H9 (cell line): ENCODE data around the gene RERE. TPM values are rescaled to one million over a fixed set of nuclear protein-coding genes. Genes with fewer than 3 reads are reported as not detected.

Experiments used
- DNase-seq: peaks from one replicate; pipeline ENCODE4 v3.0.0-alpha.2; 2017
- H2AFZ ChIP-seq: one replicate; pipeline ENCODE4 v1.6.1; 2013; ENCODE audit warnings: mild to moderate bottlenecking, low read length, control low read depth, moderate library complexity
- H2AK5ac ChIP-seq: 2 replicates; pipeline ENCODE4 v1.6.1; 2013; ENCODE audit warnings: low read length, control low read depth, mixed read lengths; ENCODE audit not compliant: insufficient read length
- H2BK120ac ChIP-seq: one replicate; pipeline ENCODE4 v1.6.1; 2013; ENCODE audit warnings: low read depth, mild to moderate bottlenecking, low read length, control low read depth, inconsistent platforms; ENCODE audit not compliant: poor library complexity, severe bottlenecking
- H2BK12ac ChIP-seq: 2 replicates; pipeline ENCODE4 v1.6.1; 2013; ENCODE audit warnings: low read length, control low read depth, mixed read lengths, low read depth; ENCODE audit not compliant: insufficient read length
- H2BK15ac ChIP-seq: 2 replicates; pipeline ENCODE4 v1.6.1; 2013; ENCODE audit warnings: low read depth, low read length, control low read depth
- H2BK20ac ChIP-seq: one replicate; pipeline ENCODE4 v1.6.1; 2013; ENCODE audit warnings: low read depth, mild to moderate bottlenecking, low read length, control low read depth, inconsistent platforms; ENCODE audit not compliant: poor library complexity, severe bottlenecking
- H2BK5ac ChIP-seq: 2 replicates; pipeline ENCODE4 v1.6.1; 2013; ENCODE audit warnings: low read length, control low read depth, mixed read lengths; ENCODE audit not compliant: insufficient read length
- H3K14ac ChIP-seq: 2 replicates; pipeline ENCODE4 v1.6.1; 2013; ENCODE audit warnings: low read length, control low read depth; ENCODE audit not compliant: insufficient read depth
- H3K18ac ChIP-seq: 2 replicates; pipeline ENCODE4 v1.6.1; 2013; ENCODE audit warnings: low read depth, mild to moderate bottlenecking, mixed read lengths, low read length, control low read depth; ENCODE audit not compliant: insufficient read length
- H3K23ac ChIP-seq: 2 replicates; pipeline ENCODE4 v1.6.1; 2013; ENCODE audit warnings: low read length, control low read depth, mixed read lengths, low read depth; ENCODE audit not compliant: insufficient read length
- H3K23me2 ChIP-seq: 2 replicates; pipeline ENCODE4 v1.6.1; 2013; ENCODE audit warnings: low read depth, mild to moderate bottlenecking, mixed read lengths, low read length, control low read depth; ENCODE audit not compliant: insufficient read length, poor library complexity, severe bottlenecking
- H3K27ac ChIP-seq: 2 replicates; pipeline ENCODE4 v1.5.1; 2013; ENCODE audit warnings: low read length, control low read depth, mixed read lengths, low read depth; ENCODE audit not compliant: insufficient read length
- H3K27me3 ChIP-seq: 2 replicates; pipeline ENCODE4 v1.6.1; 2013; ENCODE audit warnings: low read length, control low read depth, inconsistent platforms; ENCODE audit not compliant: insufficient read depth
- H3K4ac ChIP-seq: 2 replicates; pipeline ENCODE4 v1.6.1; 2013; ENCODE audit warnings: low read depth, mild to moderate bottlenecking, control low read depth, inconsistent platforms, low read length, moderate library complexity
- H3K4me1 ChIP-seq: 2 replicates; pipeline ENCODE4 v1.6.1; 2013; ENCODE audit warnings: low read length, control low read depth, inconsistent platforms; ENCODE audit not compliant: insufficient read depth
- H3K4me2 ChIP-seq: 2 replicates; pipeline ENCODE4 v1.6.1; 2013; ENCODE audit warnings: low read length, control low read depth, mixed read lengths; ENCODE audit not compliant: insufficient read length, insufficient read depth
- H3K56ac ChIP-seq: 2 replicates; pipeline ENCODE4 v1.6.1; 2013; ENCODE audit warnings: low read depth, mild to moderate bottlenecking, mixed read lengths, low read length, control low read depth; ENCODE audit not compliant: insufficient read length
- H3K79me1 ChIP-seq: 2 replicates; pipeline ENCODE4 v1.6.1; 2013; ENCODE audit warnings: low read depth, mild to moderate bottlenecking, moderate library complexity, low read length, control low read depth, inconsistent platforms; ENCODE audit not compliant: insufficient read depth, poor library complexity, severe bottlenecking
- H3K79me2 ChIP-seq: 2 replicates; pipeline ENCODE4 v1.6.1; 2013; ENCODE audit warnings: low read length, control low read depth, inconsistent platforms; ENCODE audit not compliant: insufficient read depth
- H3K9ac ChIP-seq: 2 replicates; pipeline ENCODE4 v1.6.1; 2013; ENCODE audit warnings: low read length, control low read depth, mixed read lengths; ENCODE audit not compliant: insufficient read length; ENCODE audit errors: extremely low read depth
- H3K9me3 ChIP-seq: one replicate; pipeline ENCODE4 v1.6.1; 2013; ENCODE audit warnings: low read depth, low read length, inconsistent platforms; ENCODE audit not compliant: control insufficient read depth
- H3T11ph ChIP-seq: one replicate; pipeline ENCODE4 v1.6.1; 2013; ENCODE audit warnings: mild to moderate bottlenecking, low read length, control low read depth, inconsistent platforms
- H4K20me1 ChIP-seq: one replicate; pipeline ENCODE4 v1.6.1; 2013; ENCODE audit not compliant: control insufficient read depth, insufficient read length, insufficient read depth
- H4K5ac ChIP-seq: 2 replicates; pipeline ENCODE4 v1.6.1; 2013; ENCODE audit warnings: low read depth, mild to moderate bottlenecking, mixed read lengths, low read length, control low read depth; ENCODE audit not compliant: insufficient read length
- H4K8ac ChIP-seq: replicated peaks from 2 replicates; pipeline ENCODE4 v1.6.1; 2013; ENCODE audit warnings: low read length, control low read depth, mixed read lengths, low read depth; ENCODE audit not compliant: insufficient read length
- H4K91ac ChIP-seq: 2 replicates; pipeline ENCODE4 v1.6.1; 2013; ENCODE audit warnings: low read depth, mild to moderate bottlenecking, moderate library complexity, mixed read lengths, low read length, control low read depth; ENCODE audit not compliant: insufficient read length
- H3K27ac Mint-ChIP-seq, 3 experiments: 2 replicates in 2 of 3; 3 replicates in 1 of 3; pipeline ENCODE4 v1.8.0; 2020 to 2021; ENCODE audit warnings: mixed read lengths in 3 of 3, mild to moderate bottlenecking in 1 of 3, moderate library complexity in 1 of 3
- H3K27me3 Mint-ChIP-seq: 2 replicates; pipeline ENCODE4 v1.8.0; 2021; ENCODE audit warnings: low read depth, mild to moderate bottlenecking, moderate library complexity, mixed read lengths
- H3K36me3 Mint-ChIP-seq, 3 experiments: 2 replicates in 2 of 3; 3 replicates in 1 of 3; pipeline ENCODE4 v1.8.0; 2020 to 2021; ENCODE audit warnings: low read depth in 3 of 3, mixed read lengths in 3 of 3; ENCODE audit not compliant: insufficient read depth in 1 of 3
- H3K4me1 Mint-ChIP-seq, 2 experiments: 2 replicates each; pipeline ENCODE4 v1.8.0; 2020; ENCODE audit warnings: mixed read lengths in 2 of 2
- H3K4me3 Mint-ChIP-seq, 2 experiments: 2 replicates in 1 of 2; 3 replicates in 1 of 2; pipeline ENCODE4 v1.8.0; 2020 to 2021; ENCODE audit warnings: mild to moderate bottlenecking in 2 of 2, mixed read lengths in 2 of 2, moderate library complexity in 1 of 2
- H3K9me3 Mint-ChIP-seq, 2 experiments: 2 replicates in 1 of 2; 3 replicates in 1 of 2; pipeline ENCODE4 v1.8.0; 2020; ENCODE audit warnings: mild to moderate bottlenecking in 2 of 2, mixed read lengths in 2 of 2, moderate library complexity in 1 of 2
- WGBS: extraction: QIAGEN DNeasy Blood & Tissue Kit; methylation state at CpG from one replicate; pipeline ENCODE4 v1.1.7; 2013; ENCODE audit warnings: missing lambda C conversion rate, low lambda C conversion rate, mixed read lengths; ENCODE audit not compliant: insufficient read length; ENCODE audit errors: extremely low coverage; 5-methylcytosine and 5-hydroxymethylcytosine counted together
- total RNA-seq: library from RNA; stranded (reverse); gene quantifications from 2 replicates; pipeline ENCODE4 v1.2.1, GENCODE V29; 2021
- TF ChIP-seq, protein P1 (sequence below): fragments of 200-600 bp; sonication (generic); conservative IDR thresholded peaks from 3 replicates; pipeline ENCODE4 v1.8.0; 2021; ENCODE audit warnings: antibody characterized with exemption, mild to moderate bottlenecking

Gene RERE
- total RNA-seq, 1 experiment from 2014 or later = 103 TPM

GRCh38 chr1:8376358-8376840 lies 441.0 kb downstream of the RERE start:
- H4K5ac ChIP-seq = no peak overlapping the region
- H4K91ac ChIP-seq = no peak overlapping the region
- no peak overlapping the region for H2BK15ac ChIP-seq
- H2AK5ac ChIP-seq = no peak overlapping the region
- no peak overlapping the region for H3K56ac ChIP-seq
- no peak overlapping the region for H3K9ac ChIP-seq
- Mint-ChIP-seq H3K4me1 (peaks cover 67 to 74% of the 10 kb centered on the region in 2 experiments), H3K9me3 (no peaks in the 10 kb centered on the region), H3K27me3 (no peaks in the 10 kb centered on the region), H3K27ac (peak overlapping the region in 1 of 3 experiments; percentile 49; a peak in 2 of 7 replicates), H3K4me3 (no peak overlapping the region), H3K36me3 (peaks cover 3 to 5% (median 5%) of the 10 kb centered on the region in 3 experiments; a peak in 4 of 7 replicates)
- H3K23ac ChIP-seq = no peak overlapping the region
- no CpG with 5 or more reads among the region's 4 CpGs for WGBS
- H3K27ac ChIP-seq = no peak overlapping the region
- no peaks in the 10 kb centered on the region for H4K20me1 ChIP-seq
- H4K8ac ChIP-seq = no peak overlapping the region
- no peak overlapping the region for H3T11ph ChIP-seq
- no peak overlapping the region for H2BK20ac ChIP-seq
- H3K18ac ChIP-seq = no peak overlapping the region
- no peaks in the 10 kb centered on the region for H3K23me2 ChIP-seq
- no peak overlapping the region for H2AFZ ChIP-seq
- no peak for DNase-seq
- peaks cover 2% of the 10 kb centered on the region; the same call in 1 of the 2 replicates for H3K79me2 ChIP-seq
- H3K4me2 ChIP-seq = no peak overlapping the region
- no peak overlapping the region for H2BK5ac ChIP-seq
- no peak overlapping the region for H3K14ac ChIP-seq
- no peaks in the 10 kb centered on the region for H3K27me3 ChIP-seq
- no peak overlapping the region for H3K4ac ChIP-seq
- no peak overlapping the region for H2BK12ac ChIP-seq
- no peak overlapping the region for H2BK120ac ChIP-seq
- peaks cover 9% of the 10 kb centered on the region; the same call in 1 of the 2 replicates for H3K4me1 ChIP-seq
- TF ChIP-seq, protein P1, sequence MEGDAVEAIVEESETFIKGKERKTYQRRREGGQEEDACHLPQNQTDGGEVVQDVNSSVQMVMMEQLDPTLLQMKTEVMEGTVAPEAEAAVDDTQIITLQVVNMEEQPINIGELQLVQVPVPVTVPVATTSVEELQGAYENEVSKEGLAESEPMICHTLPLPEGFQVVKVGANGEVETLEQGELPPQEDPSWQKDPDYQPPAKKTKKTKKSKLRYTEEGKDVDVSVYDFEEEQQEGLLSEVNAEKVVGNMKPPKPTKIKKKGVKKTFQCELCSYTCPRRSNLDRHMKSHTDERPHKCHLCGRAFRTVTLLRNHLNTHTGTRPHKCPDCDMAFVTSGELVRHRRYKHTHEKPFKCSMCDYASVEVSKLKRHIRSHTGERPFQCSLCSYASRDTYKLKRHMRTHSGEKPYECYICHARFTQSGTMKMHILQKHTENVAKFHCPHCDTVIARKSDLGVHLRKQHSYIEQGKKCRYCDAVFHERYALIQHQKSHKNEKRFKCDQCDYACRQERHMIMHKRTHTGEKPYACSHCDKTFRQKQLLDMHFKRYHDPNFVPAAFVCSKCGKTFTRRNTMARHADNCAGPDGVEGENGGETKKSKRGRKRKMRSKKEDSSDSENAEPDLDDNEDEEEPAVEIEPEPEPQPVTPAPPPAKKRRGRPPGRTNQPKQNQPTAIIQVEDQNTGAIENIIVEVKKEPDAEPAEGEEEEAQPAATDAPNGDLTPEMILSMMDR = no peak
- peaks cover 9% of the 10 kb centered on the region for H3K79me1 ChIP-seq
- H3K9me3 ChIP-seq = no peaks in the 10 kb centered on the region
